IPS-18a (cell line): ENCODE data around the gene RRAD.
"Not testable (repeated sequence)": the region's sequence is repeated elsewhere in the genome, so short reads cannot be mapped to it uniquely, and the experiment has no call there.

ENCODE experiments used
- H3K27ac ChIP-seq: one replicate; pipeline ENCODE4 v1.5.1; 2013; ENCODE audit warnings: low read length
- H3K27me3 ChIP-seq: one replicate; pipeline ENCODE4 v1.6.1; 2013; ENCODE audit warnings: mild to moderate bottlenecking, low read length; ENCODE audit not compliant: control insufficient read depth, insufficient read depth
- H3K36me3 ChIP-seq: one replicate; pipeline ENCODE4 v1.6.1; 2013; ENCODE audit warnings: low read depth, low read length; ENCODE audit not compliant: control insufficient read depth
- H3K4me1 ChIP-seq: one replicate; pipeline ENCODE4 v1.6.1; 2013; ENCODE audit warnings: low read depth, low read length; ENCODE audit not compliant: control insufficient read depth
- H3K4me3 ChIP-seq: one replicate; pipeline ENCODE4 v1.5.1; 2013; ENCODE audit warnings: low read length
- H3K9ac ChIP-seq: one replicate; pipeline ENCODE4 v1.6.1; 2013; ENCODE audit warnings: mild to moderate bottlenecking, low read length, moderate library complexity
- H3K9me3 ChIP-seq: one replicate; pipeline ENCODE4 v1.6.1; 2013; ENCODE audit warnings: low read depth, low read length; ENCODE audit not compliant: control insufficient read depth

RRAD gene

GRCh38 chr16:66959704-66960161 is 34.4 kb upstream of the RRAD start:
- Histone ChIP-seq H3K4me3 (no peak overlapping the region), H3K27ac (no peak overlapping the region), H3K9me3 (no peaks in the 10 kb centered on the region), H3K27me3 (no peaks in the 10 kb centered on the region), H3K9ac (no peak overlapping the region), H3K36me3 (no peaks in the 10 kb centered on the region), H3K4me1 (no peaks in the 10 kb centered on the region)

- no peaks in the 10 kb centered on the region for H3K4me1 ChIP-seq
- no peak overlapping the region for H3K4me3 ChIP-seq
- no peaks in the 10 kb centered on the region for H3K36me3 ChIP-seq
Measured at GRCh38 chr16:66958857-66959703, 33.7 kb upstream of the RRAD start.

DNA sequence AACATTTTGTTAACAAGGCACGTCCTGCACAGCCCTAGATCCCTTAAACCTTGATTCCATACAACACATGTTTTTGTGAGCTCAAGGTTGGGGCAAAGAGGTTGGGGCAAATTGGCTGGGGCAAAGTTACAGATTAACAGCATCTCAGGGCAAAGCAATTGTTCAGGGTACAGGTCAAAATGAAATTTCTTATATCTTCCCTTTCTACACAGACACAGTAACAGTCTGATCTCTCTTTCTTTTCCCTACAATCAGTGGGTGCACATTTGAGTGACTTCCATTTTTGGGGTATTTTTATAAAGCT is 30.8 kb upstream of the RRAD start:
- not testable (repeated sequence) for H3K27me3 ChIP-seq, H3K36me3 ChIP-seq, H3K9me3 ChIP-seq, H3K4me3 ChIP-seq, H3K4me1 ChIP-seq, H3K9ac ChIP-seq, H3K27ac ChIP-seq

More at GRCh38 chr16:66958857-66959703, 33.7 kb upstream of the RRAD start:
- H3K9me3 ChIP-seq, result no peaks in the 10 kb centered on the region
- H3K27ac ChIP-seq, result no peak overlapping the region
- H3K9ac ChIP-seq, result no peak overlapping the region
- no peaks in the 10 kb centered on the region for H3K27me3 ChIP-seq

GRCh38 chr16:66955363-66956153 is 30.2 kb upstream of the RRAD start:
- H3K27me3 ChIP-seq, H3K9me3 ChIP-seq, H3K36me3 ChIP-seq, H3K4me3 ChIP-seq, H3K4me1 ChIP-seq, H3K27ac ChIP-seq, H3K9ac ChIP-seq: not testable (repeated sequence)

- no peaks in the 10 kb centered on the region for H3K36me3 ChIP-seq
- no peaks in the 10 kb centered on the region for H3K9me3 ChIP-seq
- no peaks in the 10 kb centered on the region for H3K4me1 ChIP-seq
- H3K4me3 ChIP-seq, result no peak overlapping the region
- H3K27me3 ChIP-seq, result no peaks in the 10 kb centered on the region
- H3K9ac ChIP-seq, result no peak overlapping the region
- H3K27ac ChIP-seq, result no peak overlapping the region
Measured at GRCh38 chr16:66954097-66954659, 28.8 kb upstream of the RRAD start.

- no peak overlapping the region for H3K27ac ChIP-seq
- H3K27me3 ChIP-seq, result no peaks in the 10 kb centered on the region
- H3K4me3 ChIP-seq, result no peak overlapping the region
- H3K36me3 ChIP-seq, result no peaks in the 10 kb centered on the region
- H3K9me3 ChIP-seq, result no peaks in the 10 kb centered on the region
- no peak overlapping the region for H3K9ac ChIP-seq
- H3K4me1 ChIP-seq, result no peaks in the 10 kb centered on the region
Measured at GRCh38 chr16:66953462-66954096, 28.2 kb upstream of the RRAD start.

- Histone ChIP-seq H3K27ac (no peak overlapping the region), H3K9me3 (no peaks in the 10 kb centered on the region), H3K4me1 (no peaks in the 10 kb centered on the region), H3K9ac (no peak overlapping the region), H3K27me3 (no peaks in the 10 kb centered on the region), H3K4me3 (no peak overlapping the region), H3K36me3 (no peaks in the 10 kb centered on the region)
Measured at GRCh38 chr16:66952430-66953110, 27.2 kb upstream of the RRAD start.

- Histone ChIP-seq H3K36me3 (no peaks in the 10 kb centered on the region), H3K27me3 (no peaks in the 10 kb centered on the region), H3K9me3 (no peaks in the 10 kb centered on the region), H3K27ac (no peak overlapping the region), H3K4me3 (no peak overlapping the region), H3K4me1 (no peaks in the 10 kb centered on the region), H3K9ac (no peak overlapping the region)
Measured at GRCh38 chr16:66950971-66951790, 25.8 kb upstream of the RRAD start.

- no peaks in the 10 kb centered on the region for H3K4me1 ChIP-seq
- no peaks in the 10 kb centered on the region for H3K9me3 ChIP-seq
- H3K9ac ChIP-seq, result no peak overlapping the region
- H3K4me3 ChIP-seq, result no peak overlapping the region
- H3K36me3 ChIP-seq, result no peaks in the 10 kb centered on the region
- H3K27me3 ChIP-seq, result no peaks in the 10 kb centered on the region
- H3K27ac ChIP-seq, result no peak overlapping the region
Measured at GRCh38 chr16:66950437-66950836, 25.1 kb upstream of the RRAD start.

GRCh38 chr16:66949472-66949871 is 24.1 kb upstream of the RRAD start:
- Histone ChIP-seq H3K9ac (no peak overlapping the region), H3K27me3 (no peaks in the 10 kb centered on the region), H3K4me3 (no peak overlapping the region), H3K36me3 (no peaks in the 10 kb centered on the region), H3K27ac (no peak overlapping the region), H3K4me1 (no peaks in the 10 kb centered on the region), H3K9me3 (no peaks in the 10 kb centered on the region)
